ENCODE results near the gene C12orf42.

GRCh38 chr12:103456006-103456405 is 39.8 kb downstream of the C12orf42 start:
- TF ChIP-seq ZBTB33 (IDR thresholded peaks at IDR 0.05) (no peak), TAF1 (conservative IDR thresholded peaks at IDR 0.05) (no peak), YY1 (IDR thresholded peaks at IDR 0.05) (no peak), CTCF (IDR thresholded peaks at IDR 0.05; ENCODE audit: low read depth, low read length, missing input control) (no peak), FOXA2 (IDR thresholded peaks at IDR 0.05) (no peak)

Data from liver (tissue), 3 donors.